B cell (primary cell): Measurements from ENCODE around the gene KANK2. TPM values are rescaled to one million over a fixed set of nuclear protein-coding genes. Genes with fewer than 3 reads are reported as not detected.

Experiments used
- ATAC-seq: fragments of 200-7000 bp; cut with Tn5 transposase; one replicate; pipeline ENCODE4 v1.10.0; 2021; ENCODE audit warnings: low read depth, mild to moderate bottlenecking, moderate number of reproducible peaks, moderate library complexity
- CTCF ChIA-PET: fragments of 350-600 bp; sonication (Branson Sonifier 250); formaldehyde crosslinking; loops from one replicate; lab custom pipeline; 2021; ENCODE audit warnings: antibody characterized with exemption, inconsistent platforms; lab: Charles Lee
- POLR2A ChIA-PET: fragments of 350-600 bp; sonication (Branson Sonifier 250); formaldehyde crosslinking; loops from one replicate; lab custom pipeline; 2021; ENCODE audit warnings: antibody characterized with exemption; lab: Charles Lee
- DNase-seq: peaks from one replicate; pipeline ENCODE4 v3.0.0; 2013
- H2AFZ ChIP-seq: 2 replicates; pipeline ENCODE4 v1.6.1; 2012; ENCODE audit warnings: mild to moderate bottlenecking, low read depth, low read length; ENCODE audit not compliant: insufficient read depth, poor library complexity, severe bottlenecking
- H3K27ac ChIP-seq, 2 donors: 1 replicate in 1 of 2; 2 replicates in 1 of 2; pipeline ENCODE4 v1.5.1; 2012 to 2013; ENCODE audit warnings: low read length in 2 of 2, mild to moderate bottlenecking in 2 of 2, moderate library complexity in 1 of 2
- H3K27me3 ChIP-seq, 4 experiments: fragments of 200-600 bp in 1 of 4; sonication (generic) in 1 of 4; replicated peaks in 1 of 4; 1 replicate in 2 of 4; 2 replicates in 2 of 4; pipeline versions ENCODE4 v1.6.1 to v1.7.0; 2013 to 2016; ENCODE audit warnings: low read length in 3 of 4, mild to moderate bottlenecking in 2 of 4, mixed read lengths in 1 of 4, moderate library complexity in 1 of 4; ENCODE audit not compliant: insufficient read depth in 4 of 4, control insufficient read depth in 3 of 4; ENCODE audit errors: control extremely low read depth in 1 of 4
- H3K36me3 ChIP-seq, 2 experiments: replicated peaks in 1 of 2; 1 replicate in 1 of 2; 2 replicates in 1 of 2; pipeline versions ENCODE4 v1.6.1 to v1.7.1; 2013; ENCODE audit warnings: low read length in 1 of 2; ENCODE audit not compliant: insufficient read depth in 2 of 2, control insufficient read depth in 1 of 2; ENCODE audit errors: control extremely low read depth in 1 of 2, extremely low read depth in 1 of 2
- H3K4me1 ChIP-seq, 2 donors: fragments of 200-600 bp in 1 of 2; sonication (generic) in 1 of 2; 1 replicate in 1 of 2; 2 replicates in 1 of 2; pipeline versions ENCODE4 v1.5.1 to v1.6.1; 2013 to 2017; ENCODE audit warnings: low read length in 2 of 2; ENCODE audit not compliant: control insufficient read depth in 2 of 2, insufficient read depth in 2 of 2
- H3K4me2 ChIP-seq: replicated peaks from 2 replicates; pipeline ENCODE3; 2012; ENCODE audit warnings: mild to moderate bottlenecking, low read depth, low read length; ENCODE audit not compliant: poor library complexity, severe bottlenecking
- H3K4me3 ChIP-seq, 5 experiments: fragments of 200-600 bp in 1 of 5; sonication (generic) in 1 of 5; 1 replicate in 3 of 5; 2 replicates in 2 of 5; pipeline versions ENCODE4 v1.5.1 to v1.7.0; 2011 to 2016; ENCODE audit warnings: low read length in 4 of 5, mild to moderate bottlenecking in 4 of 5, low read depth in 2 of 5, control low read depth in 1 of 5, moderate library complexity in 1 of 5; ENCODE audit not compliant: insufficient read depth in 1 of 5; ENCODE audit errors: control extremely low read depth in 1 of 5, extremely low read depth in 1 of 5
- H3K79me2 ChIP-seq: fragments of 200-600 bp; sonication (generic); one replicate; pipeline ENCODE4 v1.6.0; 2016; ENCODE audit warnings: low read length; ENCODE audit not compliant: control insufficient read depth, insufficient read depth
- H3K9ac ChIP-seq: fragments of 200-600 bp; sonication (generic); 2 replicates; pipeline ENCODE4 v1.6.1; 2017; ENCODE audit warnings: mild to moderate bottlenecking, low read length, moderate library complexity
- H3K9me3 ChIP-seq, 3 donors: one replicate each; pipeline versions ENCODE4 v1.6.1 to v1.7.1; 2013; ENCODE audit warnings: low read length in 2 of 3; ENCODE audit not compliant: control insufficient read depth in 2 of 3, insufficient read depth in 1 of 3; ENCODE audit errors: control extremely low read depth in 1 of 3
- H4K20me1 ChIP-seq: 2 replicates; pipeline ENCODE4 v1.6.0; 2012; ENCODE audit warnings: mild to moderate bottlenecking, low read length; ENCODE audit not compliant: insufficient read depth, control insufficient read depth, poor library complexity, severe bottlenecking
- H3K27ac Mint-ChIP-seq: one replicate; pipeline ENCODE4 v1.8.0; 2021; ENCODE audit warnings: mixed read lengths
- H3K27me3 Mint-ChIP-seq: one replicate; pipeline ENCODE4 v1.8.0; 2021; ENCODE audit warnings: mixed read lengths
- H3K4me1 Mint-ChIP-seq: one replicate; pipeline ENCODE4 v1.8.0; 2021; ENCODE audit warnings: mixed read lengths
- H3K4me3 Mint-ChIP-seq: one replicate; pipeline ENCODE4 v1.8.0; 2021; ENCODE audit warnings: mixed read lengths
- H3K9me3 Mint-ChIP-seq: one replicate; pipeline ENCODE4 v1.8.0; 2022; ENCODE audit warnings: mixed read lengths; ENCODE audit not compliant: insufficient read depth
- CTCF ChIP-seq: fragments of 200-600 bp; IDR thresholded peaks from one replicate; pipeline ENCODE4 v1.8.0; 2022; ENCODE audit warnings: antibody characterized with exemption, mild to moderate bottlenecking
- EZH2 ChIP-seq: IDR thresholded peaks from 2 replicates; pipeline ENCODE4 v1.6.1; 2012; ENCODE audit warnings: borderline replicate concordance, low read depth, mild to moderate bottlenecking, moderate library complexity, low read length; ENCODE audit not compliant: insufficient read depth, poor library complexity, severe bottlenecking
- WGBS: methylation state at CpG from one replicate; pipeline ENCODE4 v1.1.5; 2013; ENCODE audit warnings: missing lambda C conversion rate; ENCODE audit not compliant: insufficient coverage; 5-methylcytosine and 5-hydroxymethylcytosine counted together
- intact Hi-C: fragments of 100-400 bp; cut with micrococcal nuclease; formaldehyde crosslinking; loops from one replicate; pipeline ENCODE4 v1.10.0; 2022
- polyA plus RNA-seq: library from polyadenylated mRNA; depleted of rRNA; stranded (reverse); fragments of >200 nt; gene quantifications from 2 replicates; pipeline ENCODE4 v1.2.3, GENCODE V29; 2012
- total RNA-seq, 2 donors: library from RNA; stranded (reverse); fragments of 120-200 nt in 1 of 2; gene quantifications; 1 replicate in 1 of 2; 2 replicates in 1 of 2; pipeline versions ENCODE4 v1.2.3 to v1.2.4, GENCODE V29; 2013 to 2022

Gene KANK2
- total and polyA plus RNA-seq, 2 donors (not counting 1 experiment from before 2014, with no cell fraction given), result 0.54 to 18.9 TPM

- Histone ChIP-seq H3K79me2 (no peaks in the 10 kb centered on the region), H3K4me2 (no peak overlapping the region), H3K4me3 (no peak overlapping the region), H3K36me3 (no peaks in the 10 kb centered on the region), H4K20me1 (no peaks in the 10 kb centered on the region), H3K9me3 (peaks cover 0 to 4% (median 0%) of the 10 kb centered on the region in 3 donors), H2AFZ (no peak overlapping the region), H3K9ac (no peak overlapping the region), H3K27ac (no peak overlapping the region), H3K27me3 (no peaks in the 10 kb centered on the region), H3K4me1 (no peaks in the 10 kb centered on the region)
- ATAC-seq (no peak), DNase-seq (no peak)
- no peak overlapping the region for H3K27ac Mint-ChIP-seq
- H3K27me3 Mint-ChIP-seq, result peaks cover 3% of the 10 kb centered on the region
- intact Hi-C loops, result no loop called here
- ChIA-PET CTCF (interaction anchor here (1.2 kb wide), 1 partner anchor 40 kb away, joined by 5 read pairs; no protein-coding TSS in a partner anchor), POLR2A (no interaction called here)
- H3K9me3 Mint-ChIP-seq, result no peaks in the 10 kb centered on the region
- TF ChIP-seq EZH2 (no peak), CTCF (no peak)
- no peaks in the 10 kb centered on the region for H3K4me1 Mint-ChIP-seq
- H3K4me3 Mint-ChIP-seq, result no peak overlapping the region
- WGBS, result 92% methylated on average over 25 of the region's 26 CpGs
Observed at GRCh38 chr19:11166281-11167142, 30.8 kb downstream of the KANK2 start.

- H3K4me1 ChIP-seq, result no peaks in the 10 kb centered on the region
- H2AFZ ChIP-seq, result no peak overlapping the region
- TF ChIP-seq CTCF (no peak), EZH2 (no peak)
- no peaks in the 10 kb centered on the region for H3K9me3 Mint-ChIP-seq
- H3K9me3 ChIP-seq, result peaks cover 0 to 11% (median 0%) of the 10 kb centered on the region in 3 donors
- H3K4me2 ChIP-seq, result no peak overlapping the region
- no peak overlapping the region for H3K4me3 ChIP-seq
- DNase-seq (no peak), ATAC-seq (no peak)
- H3K36me3 ChIP-seq, result no peaks in the 10 kb centered on the region
- H3K27ac ChIP-seq, result no peak overlapping the region
- no peaks in the 10 kb centered on the region for H3K27me3 ChIP-seq
- H3K4me3 Mint-ChIP-seq, result no peak overlapping the region
- CTCF ChIA-PET, result interaction anchor here (1.2 kb wide), 1 partner anchor 39 kb away, joined by 5 read pairs; no protein-coding TSS in a partner anchor
- peaks cover 3% of the 10 kb centered on the region for H3K27me3 Mint-ChIP-seq
- H4K20me1 ChIP-seq, result no peaks in the 10 kb centered on the region
- WGBS, result 95% methylated on average over 9 of the region's 13 CpGs
- H3K9ac ChIP-seq, result no peak overlapping the region
- H3K27ac Mint-ChIP-seq, result no peak overlapping the region
- intact Hi-C loops, result no loop called here
- POLR2A ChIA-PET, result no interaction called here
- H3K4me1 Mint-ChIP-seq, result no peaks in the 10 kb centered on the region
- H3K79me2 ChIP-seq, result no peaks in the 10 kb centered on the region
Observed at GRCh38 chr19:11165486-11166030, 31.8 kb downstream of the KANK2 start.
